KMS-11 (cell line): Measurements from ENCODE around the gene ZBTB20.
A peak's percentile ranks its signal among the peaks of the same experiment; 100 is the strongest.

Experiments
- H2AFZ ChIP-seq: fragments of 200-600 bp; sonication (generic); 2 replicates; pipeline ENCODE4 v1.6.1; 2016; ENCODE audit warnings: antibody characterized with exemption, mixed run types, low read depth
- H3K27ac ChIP-seq: fragments of 200-600 bp; sonication (generic); 2 replicates; pipeline ENCODE4 v1.6.1; 2016; ENCODE audit warnings: mild to moderate bottlenecking, mixed run types
- H3K27me3 ChIP-seq: fragments of 200-600 bp; sonication (generic); 2 replicates; pipeline ENCODE4 v1.6.1; 2017; ENCODE audit warnings: mild to moderate bottlenecking, low read depth, mixed run types, moderate library complexity; ENCODE audit not compliant: insufficient read depth
- H3K36me3 ChIP-seq: fragments of 200-600 bp; sonication (generic); 2 replicates; pipeline ENCODE4 v1.6.1; 2017; ENCODE audit warnings: mild to moderate bottlenecking, mixed run types; ENCODE audit not compliant: insufficient read depth
- H3K4me1 ChIP-seq: fragments of 200-600 bp; sonication (generic); 2 replicates; pipeline ENCODE4 v1.6.1; 2016; ENCODE audit warnings: mild to moderate bottlenecking, low read depth, mixed run types; ENCODE audit not compliant: poor library complexity, severe bottlenecking
- H3K4me2 ChIP-seq: fragments of 200-600 bp; sonication (generic); 2 replicates; pipeline ENCODE4 v1.7.0; 2016; ENCODE audit warnings: mild to moderate bottlenecking, mixed run types
- H3K4me3 ChIP-seq: fragments of 200-600 bp; sonication (generic); IDR thresholded peaks from 2 replicates; pipeline ENCODE4 v1.6.1; 2017; ENCODE audit warnings: low read depth, low read length, mixed read lengths; ENCODE audit not compliant: insufficient read depth
- H3K79me2 ChIP-seq: fragments of 200-600 bp; sonication (generic); 2 replicates; pipeline ENCODE4 v1.6.1; 2016; ENCODE audit warnings: low read depth, mixed run types; ENCODE audit not compliant: insufficient read depth
- H3K9ac ChIP-seq: fragments of 200-600 bp; sonication (generic); 2 replicates; pipeline ENCODE4 v1.6.1; 2016; ENCODE audit warnings: mild to moderate bottlenecking, mixed run types
- H4K20me1 ChIP-seq: fragments of 200-600 bp; sonication (generic); 2 replicates; pipeline ENCODE4 v1.6.1; 2016; ENCODE audit warnings: mild to moderate bottlenecking, mixed run types; ENCODE audit not compliant: insufficient read depth
- TF ChIP-seq, protein P1 (sequence below): fragments of 200-600 bp; sonication (generic); conservative IDR thresholded peaks from 2 replicates; pipeline ENCODE4 v1.6.1; 2017; ENCODE audit warnings: low read depth, mild to moderate bottlenecking, antibody characterized with exemption, low read length, moderate library complexity, mixed read lengths

ZBTB20 gene

DNA sequence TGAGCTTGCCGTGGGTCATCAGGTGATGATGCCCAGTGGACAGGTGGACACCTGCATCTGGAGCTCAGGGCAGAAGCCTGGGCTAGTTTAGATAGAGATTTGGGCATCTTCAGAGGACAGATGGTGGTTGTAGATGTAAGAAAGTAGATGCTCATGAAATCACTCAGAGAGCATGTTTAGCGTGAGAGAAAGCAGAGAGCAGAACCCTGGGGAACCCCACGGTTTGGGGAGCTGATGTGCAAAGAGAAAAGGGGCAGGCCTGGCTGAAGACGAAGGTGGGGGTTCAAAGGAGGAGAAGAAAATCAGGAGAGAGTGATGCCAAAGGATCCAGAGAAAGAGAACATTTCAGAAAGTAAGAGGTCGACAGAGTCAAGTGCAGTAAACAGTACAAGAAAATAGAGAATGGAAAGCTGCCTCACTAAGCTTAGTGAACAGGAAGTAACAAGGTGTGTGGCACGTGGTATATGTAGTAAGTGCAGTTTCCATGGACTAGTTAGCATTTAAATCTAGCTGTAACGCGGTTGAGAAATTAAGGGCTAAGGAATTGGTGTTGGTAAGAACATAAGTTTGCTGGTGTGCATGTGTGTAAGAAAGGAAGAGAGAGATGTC, 839.8 kb downstream of the ZBTB20 start:
- H3K9ac ChIP-seq: no peak overlapping the region
- no peaks in the 10 kb centered on the region for H3K4me1 ChIP-seq
- no peaks in the 10 kb centered on the region for H3K36me3 ChIP-seq
- no peak overlapping the region for H3K4me2 ChIP-seq
- no peaks in the 10 kb centered on the region for H3K27me3 ChIP-seq
- no peak overlapping the region for H3K4me3 ChIP-seq
- no peaks in the 10 kb centered on the region for H3K79me2 ChIP-seq
- H3K27ac ChIP-seq: no peak overlapping the region
- TF ChIP-seq, protein P1, sequence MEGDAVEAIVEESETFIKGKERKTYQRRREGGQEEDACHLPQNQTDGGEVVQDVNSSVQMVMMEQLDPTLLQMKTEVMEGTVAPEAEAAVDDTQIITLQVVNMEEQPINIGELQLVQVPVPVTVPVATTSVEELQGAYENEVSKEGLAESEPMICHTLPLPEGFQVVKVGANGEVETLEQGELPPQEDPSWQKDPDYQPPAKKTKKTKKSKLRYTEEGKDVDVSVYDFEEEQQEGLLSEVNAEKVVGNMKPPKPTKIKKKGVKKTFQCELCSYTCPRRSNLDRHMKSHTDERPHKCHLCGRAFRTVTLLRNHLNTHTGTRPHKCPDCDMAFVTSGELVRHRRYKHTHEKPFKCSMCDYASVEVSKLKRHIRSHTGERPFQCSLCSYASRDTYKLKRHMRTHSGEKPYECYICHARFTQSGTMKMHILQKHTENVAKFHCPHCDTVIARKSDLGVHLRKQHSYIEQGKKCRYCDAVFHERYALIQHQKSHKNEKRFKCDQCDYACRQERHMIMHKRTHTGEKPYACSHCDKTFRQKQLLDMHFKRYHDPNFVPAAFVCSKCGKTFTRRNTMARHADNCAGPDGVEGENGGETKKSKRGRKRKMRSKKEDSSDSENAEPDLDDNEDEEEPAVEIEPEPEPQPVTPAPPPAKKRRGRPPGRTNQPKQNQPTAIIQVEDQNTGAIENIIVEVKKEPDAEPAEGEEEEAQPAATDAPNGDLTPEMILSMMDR: no peak
- H4K20me1 ChIP-seq: no peaks in the 10 kb centered on the region
- H2AFZ ChIP-seq: no peak overlapping the region

DNA sequence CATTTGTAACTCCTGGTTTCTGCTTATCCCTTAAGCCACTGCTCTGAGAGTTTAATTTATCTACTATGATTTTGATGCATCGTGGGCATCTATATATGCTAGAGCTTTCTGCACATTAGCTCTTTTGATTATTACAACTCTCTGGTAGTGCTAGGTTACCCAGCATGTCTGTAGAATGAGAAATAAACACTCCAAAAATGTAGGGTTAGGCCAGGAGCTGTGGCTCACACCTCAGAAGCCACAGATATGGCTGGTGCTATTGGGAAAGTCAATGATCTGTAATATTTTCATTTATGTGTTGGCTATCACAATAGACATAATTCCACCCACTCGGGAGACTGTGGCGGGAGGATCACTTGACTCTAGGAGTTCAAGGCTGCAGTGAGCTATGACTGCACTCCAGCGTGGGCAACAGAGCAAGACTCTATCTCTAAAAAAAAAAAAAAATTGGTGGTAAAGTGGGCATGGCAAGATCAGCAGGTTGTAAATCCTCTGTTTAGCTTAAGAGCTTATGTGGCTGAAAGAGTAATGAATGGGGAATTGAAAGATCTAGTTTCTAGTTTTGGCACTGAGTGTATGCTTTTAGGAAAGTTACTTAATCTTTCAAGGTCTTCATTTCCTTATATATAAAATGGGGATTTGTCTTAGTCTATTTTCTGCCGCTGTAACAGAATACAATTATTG, 847.0 kb downstream of the ZBTB20 start:
- H4K20me1 ChIP-seq: no peaks in the 10 kb centered on the region
- no peak overlapping the region for H3K27ac ChIP-seq
- no peaks in the 10 kb centered on the region for H3K27me3 ChIP-seq
- H3K9ac ChIP-seq: no peak overlapping the region
- H3K79me2 ChIP-seq: no peaks in the 10 kb centered on the region
- no peak overlapping the region for H3K4me3 ChIP-seq
- TF ChIP-seq, protein P1: no peak
- no peaks in the 10 kb centered on the region for H3K4me1 ChIP-seq
- no peak overlapping the region for H3K4me2 ChIP-seq
- H3K36me3 ChIP-seq: no peaks in the 10 kb centered on the region
- no peak overlapping the region for H2AFZ ChIP-seq

DNA sequence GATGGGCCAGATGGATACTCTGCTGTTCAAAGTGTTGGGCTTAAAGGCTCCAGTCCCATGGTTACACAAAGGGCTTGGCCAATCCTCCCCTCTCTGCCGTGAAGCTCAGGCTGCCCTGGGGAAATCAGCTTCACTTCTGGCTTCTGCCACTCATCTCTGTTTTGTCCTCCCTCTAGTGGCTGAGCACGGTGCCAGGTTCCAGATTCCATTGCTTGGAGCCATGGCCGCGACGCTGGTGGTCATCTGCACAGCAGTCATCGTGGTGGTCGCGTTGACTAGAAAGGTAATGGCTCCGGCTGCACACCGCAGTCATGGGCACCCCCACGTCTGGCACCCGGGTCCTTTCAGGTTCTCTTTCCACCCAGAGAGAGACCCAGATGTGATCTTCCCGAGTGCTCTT, 847.7 kb downstream of the ZBTB20 start:
- Histone ChIP-seq H3K79me2 (no peaks in the 10 kb centered on the region), H3K4me1 (no peaks in the 10 kb centered on the region), H3K36me3 (no peaks in the 10 kb centered on the region), H3K4me2 (no peak overlapping the region), H3K27ac (no peak overlapping the region), H3K4me3 (no peak overlapping the region), H3K27me3 (no peaks in the 10 kb centered on the region), H4K20me1 (no peaks in the 10 kb centered on the region), H3K9ac (no peak overlapping the region), H2AFZ (no peak overlapping the region)
- TF ChIP-seq, protein P1: peak; percentile 33; the same call in 1 of the 2 replicates

DNA sequence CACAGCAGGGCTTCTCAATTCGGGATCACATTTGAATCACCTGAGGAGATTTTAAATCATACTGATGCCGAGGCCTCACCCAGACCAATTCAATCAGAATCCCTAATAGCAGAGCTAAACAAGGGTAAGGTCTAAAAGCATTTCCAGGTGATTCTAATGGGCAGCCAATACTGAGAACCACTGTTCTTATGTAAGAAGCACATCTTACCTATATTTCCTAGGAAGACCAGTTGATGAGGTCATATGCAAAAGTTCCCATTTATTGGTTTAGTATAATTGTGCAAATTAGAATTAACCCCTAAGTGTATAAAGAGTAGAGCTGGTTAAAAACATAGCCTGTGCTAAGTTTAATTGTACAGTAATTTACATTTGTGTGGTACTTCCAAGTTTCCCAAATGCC, 851.1 kb downstream of the ZBTB20 start:
- Histone ChIP-seq H2AFZ (no peak overlapping the region), H4K20me1 (no peaks in the 10 kb centered on the region), H3K36me3 (no peaks in the 10 kb centered on the region), H3K27ac (no peak overlapping the region), H3K4me2 (no peak overlapping the region), H3K4me1 (peaks cover 25% of the 10 kb centered on the region), H3K27me3 (no peaks in the 10 kb centered on the region), H3K9ac (no peak overlapping the region), H3K4me3 (no peak overlapping the region), H3K79me2 (no peaks in the 10 kb centered on the region)
- TF ChIP-seq, protein P1: no peak
